Muscle layer of duodenum (tissue), 2 donors: ENCODE results near the gene TMEM187.

Experiments
- H3K27ac ChIP-seq: one replicate; pipeline ENCODE4 v1.7.0; 2013; ENCODE audit warnings: mild to moderate bottlenecking, low read length
- H3K27me3 ChIP-seq: one replicate; pipeline ENCODE4 v1.7.0; 2013; ENCODE audit warnings: low read depth, mild to moderate bottlenecking, control low read depth, low read length
- H3K36me3 ChIP-seq, 2 donors: one replicate each; pipeline ENCODE4 v1.7.0; 2013; ENCODE audit warnings: low read length in 2 of 2, control low read depth in 1 of 2, mild to moderate bottlenecking in 1 of 2; ENCODE audit not compliant: insufficient read depth in 2 of 2, control insufficient read depth in 1 of 2
- H3K4me1 ChIP-seq, 2 donors: one replicate each; pipeline ENCODE4 v1.7.0; 2013; ENCODE audit warnings: low read length in 2 of 2, mild to moderate bottlenecking in 2 of 2, control low read depth in 1 of 2, moderate library complexity in 1 of 2; ENCODE audit not compliant: insufficient read depth in 2 of 2, control insufficient read depth in 1 of 2
- H3K4me3 ChIP-seq, 2 donors: one replicate each; pipeline ENCODE4 v1.7.0; 2013; ENCODE audit warnings: low read length in 2 of 2, low read depth in 1 of 2, mild to moderate bottlenecking in 1 of 2
- H3K9me3 ChIP-seq, 2 donors: one replicate each; pipeline ENCODE4 v1.7.0; 2013; ENCODE audit warnings: low read length in 2 of 2, control low read depth in 1 of 2, mild to moderate bottlenecking in 1 of 2; ENCODE audit not compliant: control insufficient read depth in 1 of 2
- donor health status: healthy.

The TMEM187 gene

DNA sequence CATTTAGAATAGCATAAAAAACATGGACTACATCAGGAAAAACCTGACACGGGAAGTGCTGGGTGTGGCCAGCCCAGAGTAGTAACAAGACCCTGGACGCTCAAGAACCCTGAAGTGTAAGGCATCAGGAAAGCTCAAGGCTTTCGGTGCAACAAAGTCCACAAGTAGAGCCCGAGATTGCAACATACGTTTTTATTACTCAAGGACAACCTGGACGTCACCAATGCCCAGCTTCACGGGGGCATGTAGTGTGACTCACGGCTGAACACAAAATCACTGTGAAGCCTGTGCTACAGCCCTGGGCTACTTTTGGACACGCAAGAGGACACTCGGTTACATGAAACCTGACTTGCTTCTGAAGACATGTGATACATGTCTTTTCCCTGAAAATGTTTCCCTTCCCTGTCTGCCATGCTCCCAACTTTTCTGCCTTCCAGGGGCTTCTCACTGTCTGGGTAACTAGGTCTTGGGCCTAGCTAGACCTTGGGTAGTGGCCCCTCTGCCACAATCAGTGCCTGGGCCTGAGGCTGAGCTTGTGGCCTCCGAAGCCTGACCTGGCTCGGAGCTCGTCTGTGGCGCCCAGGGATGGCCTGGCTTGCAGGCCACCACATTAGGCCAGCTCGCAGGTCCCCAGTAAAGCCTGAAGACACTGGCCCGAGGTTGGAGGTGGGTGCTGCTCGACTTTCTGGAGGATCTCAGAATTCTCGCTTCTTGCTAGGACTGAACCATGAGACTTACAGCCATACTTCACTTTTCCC is 38.0 kb downstream of the TMEM187 start:
- H3K27ac ChIP-seq, result no peak overlapping the region
- no peaks in the 10 kb centered on the region for H3K9me3 ChIP-seq
- H3K27me3 ChIP-seq, result no peaks in the 10 kb centered on the region
- peaks cover 0 to 7% of the 10 kb centered on the region in 2 donors for H3K36me3 ChIP-seq
- no peak overlapping the region for H3K4me3 ChIP-seq
- H3K4me1 ChIP-seq, result peaks cover 0 to 8% of the 10 kb centered on the region in 2 donors

DNA sequence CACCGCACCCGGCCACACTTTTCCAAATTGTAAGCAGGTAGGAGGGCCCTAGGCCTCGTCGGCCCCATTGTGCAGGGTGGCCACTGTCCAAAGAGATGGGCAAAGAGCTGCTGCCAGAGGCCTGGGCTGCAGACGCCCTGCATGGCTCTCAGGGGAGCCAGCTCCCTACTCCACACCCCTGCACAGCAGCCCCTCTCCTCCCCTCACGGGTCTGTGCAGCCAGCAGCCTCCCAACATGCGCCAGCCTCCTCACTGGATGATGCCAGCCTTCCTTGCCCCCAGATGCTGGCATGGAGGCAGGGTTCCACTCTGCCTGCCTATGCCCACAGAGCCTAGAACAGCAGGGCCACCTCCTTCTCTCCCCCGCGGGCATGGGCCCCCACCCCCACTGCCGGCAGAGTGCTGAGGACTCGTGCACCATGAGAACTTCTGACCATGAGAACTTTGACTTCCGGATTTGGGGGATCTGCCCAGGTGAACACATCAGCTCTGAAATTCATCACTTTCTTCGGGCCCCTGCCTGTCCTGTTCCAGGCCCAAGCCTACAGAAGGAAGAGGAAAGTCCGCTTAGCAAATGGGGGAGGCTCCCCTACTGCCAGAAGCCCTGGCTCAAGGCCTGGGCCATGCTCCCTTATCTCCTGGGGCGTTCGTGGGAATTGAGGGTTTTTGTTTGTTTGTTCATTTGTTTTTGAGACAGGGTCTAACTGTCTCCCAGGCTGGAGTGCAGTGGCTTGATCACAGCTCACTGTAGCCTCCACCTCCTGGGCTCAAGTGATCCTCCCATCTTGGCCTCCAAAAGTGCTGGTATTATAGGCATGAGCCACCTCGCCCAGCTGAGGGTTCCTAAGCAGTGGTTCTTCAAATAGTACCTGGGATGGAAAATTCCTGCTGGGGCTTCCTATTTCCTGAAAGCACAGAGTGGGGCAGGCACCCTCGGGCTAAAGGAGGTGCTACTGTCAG is 39.1 kb downstream of the TMEM187 start:
- Histone ChIP-seq H3K27me3 (no peaks in the 10 kb centered on the region), H3K36me3 (peaks cover 0 to 17% of the 10 kb centered on the region in 2 donors), H3K4me1 (peaks cover 0 to 8% of the 10 kb centered on the region in 2 donors), H3K9me3 (no peaks in the 10 kb centered on the region), H3K4me3 (no peak overlapping the region), H3K27ac (no peak overlapping the region)

DNA sequence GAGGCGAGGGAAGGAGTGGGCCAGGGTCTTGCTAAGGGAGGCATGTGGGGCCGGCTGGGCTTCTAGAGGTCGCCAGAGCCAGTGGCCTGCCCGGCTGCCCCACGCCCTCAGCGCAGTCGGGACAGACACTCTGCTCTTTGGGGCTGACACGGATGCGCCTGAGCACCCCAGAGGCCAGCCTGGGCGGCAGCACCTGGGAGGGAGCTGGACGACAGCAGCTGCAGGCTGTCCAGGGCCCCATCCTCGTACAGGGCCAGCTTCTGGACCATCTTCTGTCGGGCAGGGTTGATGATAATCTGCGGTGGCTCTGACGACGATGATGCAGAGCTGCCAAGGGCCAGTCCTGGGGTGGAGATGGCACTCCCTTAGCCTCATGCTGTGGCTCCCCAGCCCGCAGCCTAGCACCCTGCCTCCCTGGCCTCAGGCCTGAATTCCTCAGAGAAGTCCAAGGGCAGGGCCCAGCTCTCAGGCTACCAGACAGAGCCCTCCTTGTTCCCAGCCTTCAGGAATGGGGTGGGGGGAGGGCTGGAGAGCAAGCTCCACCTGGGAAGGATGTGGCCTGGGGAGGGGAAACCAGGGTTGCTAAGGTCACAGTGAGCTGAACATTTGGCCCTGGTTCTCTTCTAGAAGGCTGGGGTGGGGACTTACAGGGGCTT is 39.9 kb downstream of the TMEM187 start:
- no peak overlapping the region for H3K27ac ChIP-seq
- peaks cover 0 to 19% of the 10 kb centered on the region in 2 donors for H3K36me3 ChIP-seq
- H3K27me3 ChIP-seq, result no peaks in the 10 kb centered on the region
- H3K9me3 ChIP-seq, result no peaks in the 10 kb centered on the region
- no peak overlapping the region for H3K4me3 ChIP-seq
- peaks cover 0 to 8% of the 10 kb centered on the region in 2 donors for H3K4me1 ChIP-seq

DNA sequence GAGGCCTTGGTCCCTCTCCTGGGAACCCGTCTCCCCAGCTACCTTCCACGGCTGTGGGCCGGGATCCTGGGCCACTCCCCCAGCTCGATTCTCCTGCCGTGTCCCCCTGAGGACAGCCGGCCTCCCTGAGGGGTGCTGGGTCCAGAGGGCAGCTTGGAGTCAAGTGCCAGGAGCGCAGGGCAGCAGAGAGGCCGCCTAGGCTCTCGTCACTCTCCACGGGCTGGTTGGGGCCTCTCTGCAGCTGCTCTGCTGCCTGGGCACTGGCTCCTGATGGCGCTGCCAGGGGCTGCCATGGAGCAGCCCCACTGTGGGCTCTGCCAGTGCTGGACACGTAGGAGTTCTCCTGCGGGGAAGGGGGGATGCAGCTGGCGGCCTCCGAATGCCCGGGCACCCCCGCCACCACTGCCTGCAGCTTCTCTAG is 40.5 kb downstream of the TMEM187 start:
- Histone ChIP-seq H3K36me3 (peaks cover 0 to 19% of the 10 kb centered on the region in 2 donors), H3K9me3 (no peaks in the 10 kb centered on the region), H3K4me3 (no peak overlapping the region), H3K27me3 (no peaks in the 10 kb centered on the region), H3K4me1 (peaks cover 0 to 12% of the 10 kb centered on the region in 2 donors), H3K27ac (no peak overlapping the region)

DNA sequence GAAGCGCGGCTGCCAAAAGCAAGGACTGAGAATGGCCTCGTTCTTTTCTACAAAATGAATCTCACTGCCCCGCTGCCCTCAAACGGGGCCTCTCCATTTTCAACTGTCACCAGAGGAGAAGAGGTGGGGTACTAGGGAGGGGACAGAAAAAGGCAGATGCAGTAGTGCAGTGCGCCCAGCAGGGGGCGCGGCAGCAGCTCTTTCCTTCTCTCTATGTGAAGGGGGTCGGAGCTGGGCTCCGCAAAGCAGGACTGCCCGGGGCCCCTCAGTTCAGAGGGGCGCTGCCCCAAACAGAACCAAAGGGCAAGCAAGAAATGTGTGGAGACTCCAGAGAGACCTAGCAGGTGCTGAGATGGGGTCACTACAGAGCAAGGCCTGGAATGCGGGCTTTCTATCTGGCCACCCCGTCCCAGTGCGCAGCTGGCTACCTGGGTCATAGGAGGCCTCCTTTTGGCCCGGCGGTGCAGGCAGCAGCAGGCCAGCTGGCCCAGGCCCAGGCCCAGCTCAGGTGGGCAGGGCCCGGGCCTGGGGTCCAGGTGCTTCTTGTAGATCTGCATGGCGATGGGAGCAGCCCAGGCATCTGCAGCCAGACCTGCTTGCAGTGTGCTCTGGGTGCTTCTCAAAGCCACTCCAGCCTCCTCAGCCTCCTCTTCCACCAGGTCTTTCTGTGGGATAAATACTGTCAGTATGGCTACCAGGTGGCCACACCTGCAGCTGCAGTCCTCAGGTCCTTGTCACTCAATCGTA is 41.2 kb downstream of the TMEM187 start:
- Histone ChIP-seq H3K4me1 (peaks cover 0 to 18% of the 10 kb centered on the region in 2 donors), H3K9me3 (no peaks in the 10 kb centered on the region), H3K4me3 (no peak overlapping the region), H3K27me3 (no peaks in the 10 kb centered on the region), H3K27ac (no peak overlapping the region), H3K36me3 (peaks cover 0 to 19% of the 10 kb centered on the region in 2 donors)

DNA sequence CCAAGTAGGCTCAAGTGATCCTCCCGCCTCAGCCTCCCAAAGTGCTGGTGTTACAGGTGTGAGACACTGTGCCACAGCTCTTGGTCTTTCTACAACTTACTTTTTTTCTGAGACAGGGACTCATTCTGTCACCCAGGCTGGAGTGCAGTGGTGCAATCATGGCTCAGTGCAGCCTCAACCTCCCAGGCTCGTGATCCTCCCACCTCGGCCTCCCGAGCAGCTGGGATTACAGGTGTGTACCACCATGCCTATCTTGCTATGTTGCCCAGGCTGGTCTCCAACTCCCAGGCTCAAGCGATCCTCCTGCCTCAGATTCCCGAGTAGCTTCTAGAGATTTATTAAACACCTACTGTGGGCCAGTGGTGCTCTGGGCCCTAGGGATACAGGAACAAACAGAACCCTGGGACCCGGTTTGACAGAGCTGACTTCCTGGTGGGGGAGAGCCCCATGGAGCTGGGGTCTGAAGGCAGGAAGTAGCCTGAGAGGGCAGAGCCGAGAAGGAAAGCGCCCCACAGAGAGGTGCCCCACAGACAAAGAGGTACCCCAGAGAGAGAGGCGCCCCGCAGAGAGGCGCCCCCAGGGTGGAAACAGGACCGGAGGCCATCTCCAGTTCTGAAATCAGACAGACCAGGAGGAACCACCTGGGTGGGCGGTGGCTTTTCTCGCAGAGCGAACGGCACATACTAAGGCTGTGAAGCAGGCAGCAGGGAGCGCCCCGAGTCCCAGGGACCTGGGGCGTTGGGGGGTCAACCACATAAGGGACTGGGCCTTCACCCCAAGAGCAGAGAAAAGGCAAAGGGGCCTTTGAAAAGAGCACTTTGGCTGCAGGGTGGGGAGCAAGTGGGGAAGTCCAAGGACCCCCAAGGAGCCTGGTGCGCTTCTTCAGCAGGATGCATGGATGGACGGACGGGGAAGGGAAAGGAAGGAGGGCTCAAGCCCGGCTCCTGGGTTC is 42.2 kb downstream of the TMEM187 start:
- Histone ChIP-seq H3K9me3 (no peaks in the 10 kb centered on the region), H3K4me3 (no peak overlapping the region), H3K4me1 (peaks cover 0 to 19% of the 10 kb centered on the region in 2 donors), H3K27ac (no peak overlapping the region), H3K36me3 (peaks cover 0 to 19% of the 10 kb centered on the region in 2 donors), H3K27me3 (no peaks in the 10 kb centered on the region)

DNA sequence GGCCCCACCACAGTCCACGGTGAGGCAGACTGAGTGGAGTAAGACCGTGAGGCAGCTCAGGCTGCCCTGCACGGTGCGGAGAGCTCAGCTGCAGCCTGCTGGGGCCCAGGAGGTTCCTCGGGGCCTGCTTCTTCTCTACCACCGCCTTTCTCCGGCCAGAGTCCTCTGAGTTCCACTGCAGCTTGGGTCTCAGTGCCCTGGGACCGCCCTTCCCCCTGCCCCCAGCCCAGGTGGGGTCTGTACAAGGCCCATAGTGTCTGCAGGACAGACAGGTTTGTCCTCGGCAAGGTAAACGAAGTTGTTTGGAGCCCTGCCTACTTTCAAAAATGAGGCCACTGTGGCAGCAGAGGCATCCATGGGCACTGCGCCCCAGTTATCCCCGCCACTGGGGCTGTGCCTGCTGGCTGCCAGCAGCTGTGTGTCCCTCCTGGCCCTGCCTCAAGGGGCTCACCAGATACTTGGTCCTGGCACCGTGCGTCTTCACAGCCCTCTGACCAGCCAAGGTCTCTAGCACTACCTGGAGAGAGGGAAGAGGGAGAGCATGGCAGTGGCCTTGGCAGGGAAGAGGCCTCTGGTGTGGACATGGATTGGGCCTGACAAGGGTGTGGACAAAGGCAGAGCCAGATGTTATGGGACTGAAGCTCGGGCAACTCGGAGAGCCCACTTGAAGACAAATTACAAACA is 43.2 kb downstream of the TMEM187 start:
- no peak overlapping the region for H3K4me3 ChIP-seq
- peaks cover 0 to 21% of the 10 kb centered on the region in 2 donors for H3K4me1 ChIP-seq
- H3K27me3 ChIP-seq, result no peaks in the 10 kb centered on the region
- no peaks in the 10 kb centered on the region for H3K9me3 ChIP-seq
- H3K27ac ChIP-seq, result no peak overlapping the region
- H3K36me3 ChIP-seq, result peaks cover 0 to 19% of the 10 kb centered on the region in 2 donors

DNA sequence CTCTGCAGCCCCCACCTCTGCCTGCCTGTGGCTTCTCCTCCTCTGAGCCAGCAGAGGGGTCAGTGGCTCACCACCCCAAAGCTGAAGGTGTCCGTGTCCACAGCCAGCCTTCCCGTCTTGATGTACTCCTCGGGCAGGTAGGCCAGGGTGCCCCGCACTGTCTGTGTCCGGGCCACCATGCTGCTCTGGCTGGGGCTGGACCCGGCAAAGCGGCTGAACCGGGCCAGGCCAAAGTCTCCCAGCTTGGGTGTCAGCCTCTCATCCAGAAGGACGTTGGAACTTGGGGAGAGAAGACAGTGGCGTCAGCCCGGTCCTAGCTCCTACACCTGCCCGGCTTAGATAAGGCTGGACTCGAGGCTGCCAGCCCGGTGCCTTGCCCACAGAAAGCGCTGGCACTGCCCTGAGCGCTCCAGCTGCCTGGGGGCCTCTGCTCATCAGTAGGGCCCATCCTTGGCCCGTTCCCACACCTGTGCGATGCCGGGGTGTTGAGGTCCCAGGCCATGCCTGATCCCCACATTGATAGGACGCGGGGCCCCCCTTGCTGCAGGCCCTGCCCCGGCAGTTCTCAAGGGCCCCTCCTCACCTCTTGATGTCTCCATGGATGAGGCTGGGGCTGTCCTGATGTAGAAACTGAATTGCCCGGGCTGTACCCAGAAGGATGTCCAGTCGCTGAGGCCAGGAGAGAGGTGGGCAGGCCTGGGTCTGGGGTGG is 44.0 kb downstream of the TMEM187 start:
- no peak overlapping the region for H3K27ac ChIP-seq
- no peaks in the 10 kb centered on the region for H3K9me3 ChIP-seq
- H3K27me3 ChIP-seq, result no peaks in the 10 kb centered on the region
- no peak overlapping the region for H3K4me3 ChIP-seq
- peaks cover 0 to 29% of the 10 kb centered on the region in 2 donors for H3K4me1 ChIP-seq
- peaks cover 0 to 19% of the 10 kb centered on the region in 2 donors for H3K36me3 ChIP-seq

DNA sequence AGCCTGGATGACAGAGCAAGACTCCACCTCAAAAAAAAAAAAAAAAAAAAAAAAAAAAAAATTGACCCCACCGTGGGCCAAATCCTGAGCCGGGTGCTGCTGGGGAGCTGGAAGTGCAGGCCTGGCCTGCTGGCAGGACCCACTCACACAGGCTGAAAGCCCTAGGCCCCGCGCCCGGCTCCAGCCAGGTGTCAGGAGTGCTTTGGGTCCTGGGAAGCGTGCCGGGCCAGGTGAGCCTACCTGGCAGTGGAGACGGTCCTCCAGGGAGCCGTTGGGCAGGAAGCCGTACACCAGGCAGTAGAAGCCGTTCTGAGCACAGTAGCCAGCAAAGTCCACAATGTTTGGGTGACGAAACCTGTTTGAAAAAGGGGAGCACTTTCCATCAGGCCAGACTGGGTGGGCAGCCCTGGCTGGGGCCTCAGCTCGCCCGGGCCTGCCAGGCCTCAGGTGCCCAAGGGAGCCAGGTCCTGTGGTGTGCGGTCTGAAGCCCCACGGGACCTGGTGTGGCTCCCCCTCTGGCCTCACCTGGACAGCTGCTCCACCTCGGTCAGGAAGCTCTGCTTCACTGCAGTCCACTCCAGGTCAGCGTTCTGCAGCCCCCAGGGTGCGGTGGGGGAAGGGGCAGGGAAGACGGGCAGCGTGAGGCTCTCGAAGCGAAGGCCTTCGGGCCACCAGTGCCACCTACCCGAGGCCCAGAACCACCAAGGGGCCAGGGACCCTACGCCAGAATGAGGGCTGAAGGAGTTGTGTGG is 45.4 kb downstream of the TMEM187 start:
- Histone ChIP-seq H3K36me3 (peaks cover 0 to 19% of the 10 kb centered on the region in 2 donors), H3K4me3 (no peak overlapping the region), H3K27ac (no peak overlapping the region), H3K27me3 (no peaks in the 10 kb centered on the region), H3K4me1 (peaks cover 0 to 39% of the 10 kb centered on the region in 2 donors), H3K9me3 (no peaks in the 10 kb centered on the region)
